Natural killer cell (primary cell): ENCODE measurements around the gene TWSG1. TPM values are rescaled to one million over a fixed set of nuclear protein-coding genes. Genes with fewer than 3 reads are reported as not detected.

Experiments used
- ATAC-seq, 3 donors: fragments of 150-1000 bp in 2 of 3; fragments of 200-7000 bp in 1 of 3; cut with Tn5 transposase; 1 replicate in 1 of 3; 2 replicates in 2 of 3; pipeline ENCODE4 v1.10.0; 2021; ENCODE audit warnings: mild to moderate bottlenecking in 2 of 3, moderate library complexity in 2 of 3
- DNase-seq, 2 donors: peaks; one replicate each; pipeline versions ENCODE4 v3.0.0 to v3.0.0-alpha.2; 2013 to 2021; ENCODE audit warnings: mixed read lengths in 1 of 2
- H3K27ac ChIP-seq: one replicate; pipeline ENCODE4 v1.5.1; 2013; ENCODE audit warnings: mild to moderate bottlenecking, low read length
- H3K27me3 ChIP-seq: one replicate; pipeline ENCODE4 v1.6.1; 2013; ENCODE audit warnings: low read length; ENCODE audit not compliant: control insufficient read depth, insufficient read depth
- H3K36me3 ChIP-seq: one replicate; pipeline ENCODE4 v1.6.1; 2013; ENCODE audit warnings: low read length; ENCODE audit not compliant: control insufficient read depth, insufficient read depth
- H3K4me1 ChIP-seq: one replicate; pipeline ENCODE4 v1.6.1; 2013; ENCODE audit warnings: low read length; ENCODE audit not compliant: control insufficient read depth, insufficient read depth
- H3K4me3 ChIP-seq: one replicate; pipeline ENCODE4 v1.5.1; 2013; ENCODE audit warnings: low read length
- H3K9me3 ChIP-seq: one replicate; pipeline ENCODE4 v1.6.1; 2013; ENCODE audit warnings: low read length; ENCODE audit not compliant: control insufficient read depth, insufficient read depth
- H3K27ac Mint-ChIP-seq, 2 donors: one replicate each; pipeline ENCODE4 v1.8.0; 2022; ENCODE audit warnings: mild to moderate bottlenecking in 2 of 2, mixed read lengths in 2 of 2, moderate library complexity in 1 of 2
- H3K27me3 Mint-ChIP-seq, 2 donors: one replicate each; pipeline ENCODE4 v1.8.0; 2022; ENCODE audit warnings: low read depth in 2 of 2, mixed read lengths in 2 of 2
- H3K36me3 Mint-ChIP-seq: one replicate; pipeline ENCODE4 v1.8.0; 2022; ENCODE audit warnings: mixed read lengths
- H3K4me1 Mint-ChIP-seq, 2 donors: one replicate each; pipeline ENCODE4 v1.8.0; 2022; ENCODE audit warnings: mixed read lengths in 2 of 2
- H3K4me3 Mint-ChIP-seq: one replicate; pipeline ENCODE4 v1.8.0; 2022; ENCODE audit warnings: mild to moderate bottlenecking, moderate library complexity, mixed read lengths
- H3K9me3 Mint-ChIP-seq, 2 donors: one replicate each; pipeline ENCODE4 v1.8.0; 2022; ENCODE audit warnings: mixed read lengths in 2 of 2
- CTCF ChIP-seq: fragments of 200-600 bp; IDR thresholded peaks from one replicate; pipeline ENCODE4 v1.8.0; 2022; ENCODE audit warnings: antibody characterized with exemption
- WGBS: methylation state at CpG from one replicate; pipeline ENCODE4 v1.1.7; 2013; ENCODE audit warnings: missing lambda C conversion rate; ENCODE audit not compliant: insufficient coverage; 5-methylcytosine and 5-hydroxymethylcytosine counted together
- intact Hi-C: fragments of 100-400 bp; cut with micrococcal nuclease; formaldehyde crosslinking; loops from one replicate; pipeline ENCODE4 v1.14.2; 2022
- total RNA-seq, 4 donors: library from RNA; stranded (reverse); fragments of 120-200 nt in 1 of 4; gene quantifications; one replicate each; pipeline versions ENCODE4 v1.2.3 to v1.2.4, GENCODE V29; 2013 to 2022

The TWSG1 gene
- total RNA-seq = 1 to 10 TPM; 3.4 to 7.3 (median 5.6) TPM
- total RNA-seq (2013) = 8.2 TPM

- Mint-ChIP-seq H3K9me3 (no peaks in the 10 kb centered on the region), H3K4me3 (peak within 1 kb of the TSS; percentile 95), H3K36me3 (no peaks in the 10 kb centered on the region), H3K4me1 (peaks cover 14 to 16% of the 10 kb centered on the region in 2 donors), H3K27ac (peak within 1 kb of the TSS; percentile 82 to 87), H3K27me3 (peaks cover 7 to 13% of the 10 kb centered on the region in 2 donors)
- no peak for TF ChIP-seq CTCF
- WGBS = 0% methylated on average over 67 of the region's 67 CpGs
- Histone ChIP-seq H3K4me1 (peaks cover 9% of the 10 kb centered on the region), H3K36me3 (no peaks in the 10 kb centered on the region), H3K4me3 (peak within 1 kb of the TSS; percentile 44), H3K9me3 (no peaks in the 10 kb centered on the region), H3K27ac (peak within 1 kb of the TSS; percentile 54), H3K27me3 (no peaks in the 10 kb centered on the region)
- peak; percentile 84 to 95 for DNase-seq
- intact Hi-C loops = loop anchor here (1.0 to 10.0 kb wide), 6 partner anchors 141 to 630 kb away; partner anchors contain the start of genes ANKRD12, MTCL1, NDUFV2 and RALBP1
- peak; percentile 81 to 94 (median 86) for ATAC-seq
Observed at GRCh38 chr18:9334329-9334972, at the start of gene TWSG1. Gene TWSG1 (plus strand): TSS chr18:9334773. CDS start chr18:9337230, 2,457 bp downstream.

GRCh38 chr18:9285604-9286003, 49.0 kb upstream of the TWSG1 start:
- Mint-ChIP-seq H3K27me3 (no peaks in the 10 kb centered on the region), H3K27ac (no peak overlapping the region), H3K9me3 (no peaks in the 10 kb centered on the region), H3K36me3 (peaks cover 7% of the 10 kb centered on the region), H3K4me3 (no peak overlapping the region), H3K4me1 (no peaks in the 10 kb centered on the region)
- intact Hi-C loops = no loop called here
- H3K27me3 ChIP-seq = no peaks in the 10 kb centered on the region
- DNase-seq (no peak), ATAC-seq (no peak)
- H3K9me3 ChIP-seq = no peaks in the 10 kb centered on the region
- no peak overlapping the region for H3K27ac ChIP-seq
- no peak for TF ChIP-seq CTCF
- no CpG with 5 or more reads among the region's 2 CpGs for WGBS
- no peak overlapping the region for H3K4me3 ChIP-seq
- H3K36me3 ChIP-seq = peaks cover 18% of the 10 kb centered on the region
- H3K4me1 ChIP-seq = no peaks in the 10 kb centered on the region

- ATAC-seq = no peak
- DNase-seq = no peak
Observed at GRCh38 chr18:9287036-9287435, 47.5 kb upstream of the TWSG1 start.

More at GRCh38 chr18:9287036-9287435, 47.5 kb upstream of the TWSG1 start:
- H3K4me1 Mint-ChIP-seq = no peaks in the 10 kb centered on the region
- no peak overlapping the region for H3K4me3 Mint-ChIP-seq
- no peak for TF ChIP-seq CTCF
- peaks cover 7% of the 10 kb centered on the region for H3K36me3 ChIP-seq
- WGBS = 96% methylated on average over 4 of the region's 7 CpGs
- H3K36me3 Mint-ChIP-seq = no peaks in the 10 kb centered on the region
- H3K4me1 ChIP-seq = no peaks in the 10 kb centered on the region
- intact Hi-C loops = no loop called here
- no peak overlapping the region for H3K4me3 ChIP-seq
- H3K27me3 Mint-ChIP-seq = no peaks in the 10 kb centered on the region
- no peaks in the 10 kb centered on the region for H3K27me3 ChIP-seq
- H3K27ac ChIP-seq = no peak overlapping the region
- H3K27ac Mint-ChIP-seq = peak overlapping the region in 1 of 2 donors; percentile 33
- H3K9me3 Mint-ChIP-seq = no peaks in the 10 kb centered on the region
- no peaks in the 10 kb centered on the region for H3K9me3 ChIP-seq
